H1 (cell line): ENCODE results near the gene ZNF697. TPM values are rescaled to one million over a fixed set of nuclear protein-coding genes. Genes with fewer than 3 reads are reported as not detected.

ENCODE experiments used
- CTCF ChIA-PET: fragments of 300-600 bp; sonication (Branson Sonifier 250); formaldehyde crosslinking; loops from one replicate; lab custom pipeline; 2021; ENCODE audit not compliant: partially characterized antibody; lab: Charles Lee
- POLR2A ChIA-PET: fragments of 300-600 bp; sonication (Branson Sonifier 250); formaldehyde crosslinking; loops from one replicate; lab custom pipeline; 2021; ENCODE audit warnings: inconsistent platforms; ENCODE audit not compliant: partially characterized antibody; lab: Charles Lee
- DNase-seq, 2 experiments: peaks; one replicate each; pipeline versions ENCODE4 v3.0.0 to v3.0.0-alpha.2; 2010 to 2022; ENCODE audit warnings: low spot score in 2 of 2, low read depth in 1 of 2, mixed read lengths in 1 of 2
- FAIRE-seq: peaks from 2 replicates; lab custom pipeline; 2011; peaks lifted over from hg19 to GRCh38; lab: Jason Lieb, UNC
- H2AFZ ChIP-seq: 2 replicates; pipeline ENCODE4 v1.8.1; 2012; ENCODE audit warnings: low read length, inconsistent platforms
- H2AK5ac ChIP-seq: 2 replicates; pipeline ENCODE4 v1.6.1; 2013; ENCODE audit warnings: low read depth, low read length
- H2BK120ac ChIP-seq: replicated peaks from 2 replicates; pipeline ENCODE3; 2013; ENCODE audit warnings: low read depth, low read length, inconsistent platforms
- H2BK12ac ChIP-seq: 2 replicates; pipeline ENCODE4 v1.6.1; 2013; ENCODE audit warnings: low read depth, low read length
- H2BK15ac ChIP-seq: 2 replicates; pipeline ENCODE4 v1.6.1; 2013; ENCODE audit warnings: low read length
- H2BK20ac ChIP-seq: 2 replicates; pipeline ENCODE4 v1.6.1; 2013; ENCODE audit warnings: low read length
- H2BK5ac ChIP-seq: 2 replicates; pipeline ENCODE4 v1.6.1; 2013; ENCODE audit warnings: low read depth, low read length
- H3K14ac ChIP-seq: 2 replicates; pipeline ENCODE4 v1.6.1; 2013; ENCODE audit warnings: inconsistent platforms; ENCODE audit not compliant: insufficient read length
- H3K18ac ChIP-seq: 2 replicates; pipeline ENCODE4 v1.6.1; 2013; ENCODE audit warnings: low read length; ENCODE audit errors: extremely low read depth
- H3K23ac ChIP-seq: 2 replicates; pipeline ENCODE4 v1.6.1; 2013; ENCODE audit warnings: inconsistent platforms; ENCODE audit not compliant: insufficient read length
- H3K23me2 ChIP-seq: 2 replicates; pipeline ENCODE4 v1.6.1; 2013; ENCODE audit warnings: low read depth, low read length
- H3K27ac ChIP-seq: 2 replicates; pipeline ENCODE4 v1.6.1; 2011; ENCODE audit warnings: low read depth, low read length, inconsistent platforms
- H3K27me3 ChIP-seq, 4 experiments: replicated peaks in 1 of 4; 1 replicate in 1 of 4; 2 replicates in 3 of 4; pipeline versions ENCODE4 v1.6.1 to v1.8.1; 2011 to 2013; ENCODE audit warnings: low read length in 3 of 4, mild to moderate bottlenecking in 3 of 4, inconsistent platforms in 2 of 4, mixed read lengths in 2 of 4, moderate library complexity in 1 of 4; ENCODE audit not compliant: control insufficient read depth in 3 of 4, insufficient read depth in 3 of 4; ENCODE audit errors: extremely low read depth in 1 of 4
- H3K36me3 ChIP-seq, 4 experiments: 2 replicates each; pipeline versions ENCODE4 v1.6.1 to v1.8.1; 2011 to 2013; ENCODE audit warnings: mild to moderate bottlenecking in 4 of 4, low read length in 3 of 4, moderate library complexity in 2 of 4, control low read depth in 1 of 4, inconsistent platforms in 1 of 4; ENCODE audit not compliant: insufficient read depth in 4 of 4, control insufficient read depth in 2 of 4
- H3K4ac ChIP-seq: replicated peaks from 2 replicates; pipeline ENCODE3; 2013; ENCODE audit warnings: low read length, low read depth, mixed read lengths, inconsistent platforms; ENCODE audit not compliant: insufficient read length
- H3K4me1 ChIP-seq, 4 experiments: replicated peaks in 1 of 4; 1 replicate in 1 of 4; 2 replicates in 3 of 4; pipeline versions ENCODE4 v1.6.1 to v1.8.1; 2011 to 2013; ENCODE audit warnings: low read length in 3 of 4, inconsistent platforms in 2 of 4, mixed read lengths in 1 of 4; ENCODE audit not compliant: insufficient read depth in 4 of 4, control insufficient read depth in 3 of 4
- H3K4me2 ChIP-seq, 2 experiments: 2 replicates each; pipeline versions ENCODE4 v1.6.1 to v1.8.1; 2011 to 2013; ENCODE audit warnings: low read depth in 2 of 2, low read length in 2 of 2, control low read depth in 1 of 2, inconsistent platforms in 1 of 2, mild to moderate bottlenecking in 1 of 2; ENCODE audit not compliant: insufficient read depth in 1 of 2
- H3K4me3 ChIP-seq, 4 experiments: fragments of 200-600, 300-600 bp in 1 of 4; sonication (generic), shearing (Covaris generic), sonication (Bioruptor Twin) in 1 of 4; 2 replicates each; pipeline versions ENCODE4 v1.5.1 to v1.8.1; 2011 to 2016; ENCODE audit warnings: low read length in 4 of 4, low read depth in 3 of 4, control low read depth in 2 of 4, inconsistent platforms in 2 of 4, mild to moderate bottlenecking in 2 of 4, mixed read lengths in 1 of 4, moderate library complexity in 1 of 4; ENCODE audit not compliant: insufficient read depth in 2 of 4; ENCODE audit errors: extremely low read depth in 1 of 4
- H3K56ac ChIP-seq: replicated peaks from 2 replicates; pipeline ENCODE3; 2013; ENCODE audit warnings: low read depth, mild to moderate bottlenecking, mixed read lengths, low read length, inconsistent platforms; ENCODE audit not compliant: insufficient read length
- H3K79me1 ChIP-seq: 2 replicates; pipeline ENCODE4 v1.6.1; 2013; ENCODE audit warnings: low read depth, low read length, control low read depth
- H3K79me2 ChIP-seq, 2 experiments: 2 replicates each; pipeline versions ENCODE4 v1.6.1 to v1.8.1; 2012 to 2013; ENCODE audit warnings: low read length in 2 of 2, mild to moderate bottlenecking in 2 of 2, inconsistent platforms in 1 of 2; ENCODE audit not compliant: insufficient read depth in 2 of 2, control insufficient read depth in 1 of 2
- H3K9ac ChIP-seq, 4 experiments: replicated peaks in 1 of 4; 1 replicate in 1 of 4; 2 replicates in 3 of 4; pipeline versions ENCODE4 v1.6.1 to v1.8.1; 2011 to 2013; ENCODE audit warnings: low read depth in 3 of 4, low read length in 3 of 4, control low read depth in 2 of 4, mild to moderate bottlenecking in 2 of 4, moderate library complexity in 2 of 4, inconsistent platforms in 1 of 4; ENCODE audit errors: extremely low read depth in 1 of 4
- H3K9me3 ChIP-seq, 2 experiments: 2 replicates each; pipeline versions ENCODE4 v1.6.1 to v1.8.1; 2012 to 2013; ENCODE audit warnings: mild to moderate bottlenecking in 2 of 2, moderate library complexity in 2 of 2, control low read depth in 1 of 2, inconsistent platforms in 1 of 2, low read depth in 1 of 2, low read length in 1 of 2, mixed read lengths in 1 of 2; ENCODE audit not compliant: insufficient read depth in 2 of 2
- H4K20me1 ChIP-seq, 2 experiments: replicated peaks in 1 of 2; 2 replicates each; pipeline versions ENCODE3 to v1.8.1; 2011 to 2013; ENCODE audit warnings: inconsistent platforms in 2 of 2, low read length in 2 of 2, mild to moderate bottlenecking in 1 of 2; ENCODE audit not compliant: insufficient read depth in 2 of 2, control insufficient read depth in 1 of 2
- H4K5ac ChIP-seq: 2 replicates; pipeline ENCODE4 v1.6.1; 2013; ENCODE audit warnings: low read length, low read depth, mixed read lengths, inconsistent platforms; ENCODE audit not compliant: insufficient read length
- H4K8ac ChIP-seq: 2 replicates; pipeline ENCODE4 v1.8.0; 2013; ENCODE audit warnings: mild to moderate bottlenecking, moderate library complexity, low read length, inconsistent platforms; ENCODE audit not compliant: insufficient read depth; ENCODE audit errors: extremely low read depth
- H4K91ac ChIP-seq: replicated peaks from 2 replicates; pipeline ENCODE3; 2013; ENCODE audit warnings: low read length, mixed read lengths, inconsistent platforms; ENCODE audit not compliant: insufficient read length
- EGR1 ChIP-seq: IDR thresholded peaks from 2 replicates; pipeline ENCODE4 v1.6.1; 2011; ENCODE audit warnings: low read depth, low read length, borderline replicate concordance
- EZH2 ChIP-seq: fragments of 200-600 bp; sonication (generic); IDR thresholded peaks from 2 replicates; pipeline ENCODE4 v1.7.1; 2012; ENCODE audit warnings: low read depth, mild to moderate bottlenecking, moderate library complexity, low read length, inconsistent platforms; ENCODE audit not compliant: severe bottlenecking
- GTF2F1 ChIP-seq: IDR thresholded peaks from 2 replicates; pipeline ENCODE4 v1.6.1; 2012; ENCODE audit warnings: low read depth, low read length, improper control_type of control experiment, borderline replicate concordance
- JUN ChIP-seq: IDR thresholded peaks from 2 replicates; pipeline ENCODE4 v1.6.1; 2011; ENCODE audit warnings: low read depth, mild to moderate bottlenecking, improper control_type of control experiment, low read length
- RAD21 ChIP-seq, 2 experiments: IDR thresholded peaks in 1 of 2; conservative IDR thresholded peaks in 1 of 2; 2 replicates each; pipeline ENCODE4 v1.6.1; 2011; ENCODE audit warnings: low read depth in 2 of 2, low read length in 2 of 2, improper control_type of control experiment in 1 of 2, inconsistent platforms in 1 of 2, mild to moderate bottlenecking in 1 of 2, moderate library complexity in 1 of 2
- RBBP5 ChIP-seq: IDR thresholded peaks from 2 replicates; pipeline ENCODE4 v1.7.1; 2012; ENCODE audit warnings: low read depth, mild to moderate bottlenecking, inconsistent platforms, low read length, moderate library complexity, borderline replicate concordance
- SP2 ChIP-seq: IDR thresholded peaks from 2 replicates; pipeline ENCODE4 v1.6.1; 2012; ENCODE audit warnings: mild to moderate bottlenecking, low read length, inconsistent platforms
- SRF ChIP-seq: IDR thresholded peaks from 2 replicates; pipeline ENCODE4 v1.6.1; 2011; ENCODE audit warnings: mild to moderate bottlenecking, low read depth, low read length, moderate library complexity
- TAF1 ChIP-seq: IDR thresholded peaks from 2 replicates; pipeline ENCODE4 v1.6.1; 2011; ENCODE audit warnings: mild to moderate bottlenecking, low read depth, low read length
- TBP ChIP-seq: IDR thresholded peaks from 2 replicates; pipeline ENCODE4 v1.6.1; 2011; ENCODE audit warnings: low read depth, low read length, improper control_type of control experiment
- TCF12 ChIP-seq: IDR thresholded peaks from 2 replicates; pipeline ENCODE4 v1.6.1; 2011; ENCODE audit warnings: low read depth, mild to moderate bottlenecking, low read length
- TEAD4 ChIP-seq: IDR thresholded peaks from 2 replicates; pipeline ENCODE4 v1.6.1; 2012; ENCODE audit warnings: low read depth, low read length, inconsistent platforms, mixed read lengths
- USF2 ChIP-seq: IDR thresholded peaks from 2 replicates; pipeline ENCODE4 v1.6.1; 2011; ENCODE audit warnings: low read length, improper control_type of control experiment
- WGBS, 2 experiments: shearing (Covaris generic) in 1 of 2; methylation state at CpG; one replicate each; pipeline versions ENCODE4 v1.1.6 to v1.1.7; 2013 to 2015; ENCODE audit warnings: low lambda C conversion rate in 2 of 2, mixed read lengths in 2 of 2, inconsistent platforms in 1 of 2, low coverage in 1 of 2, missing lambda C conversion rate in 1 of 2; ENCODE audit not compliant: insufficient replicate concordance in 2 of 2, insufficient coverage in 1 of 2, insufficient read length in 1 of 2; ENCODE audit errors: extremely low coverage in 1 of 2, missing lambda C conversion rate in 1 of 2; 5-methylcytosine and 5-hydroxymethylcytosine counted together
- polyA plus RNA-seq, 7 experiments: library from polyadenylated mRNA; depleted of rRNA in 3 of 7; stranded (reverse) in 5 of 7; unstranded in 2 of 7; fragments of >200 nt in 5 of 7; fragments of 200-250 nt in 2 of 7; gene quantifications; 1 replicate in 5 of 7; 2 replicates in 1 of 7; 4 replicates in 1 of 7; pipeline versions ENCODE4 v1.2.1 to v1.2.3, GENCODE V29; 2011 to 2013; ENCODE audit warnings: missing spikeins in 2 of 7, mixed read lengths in 2 of 7
- total RNA-seq: library from RNA; stranded (reverse); fragmentation: NEBNext Ultra II Directional; extraction: Animal tissue kit (Norgen Biotek cat#: 25700); gene quantifications from 2 replicates; pipeline ENCODE4 v1.2.1, GENCODE V29; 2021

ZNF697 gene
- total and polyA plus RNA-seq, 2 of the 8 experiments (the other 6 are each of a cell fraction or from before 2014, with no cell fraction given), result 5.6 to 18.3 TPM

- Histone ChIP-seq H4K5ac (no peak overlapping the region), H4K91ac (no peak overlapping the region), H3K23ac (no peak overlapping the region), H2BK15ac (no peak overlapping the region), H2BK12ac (no peak overlapping the region), H3K4me2 (no peak overlapping the region), H2BK5ac (no peak overlapping the region), H3K23me2 (no peaks in the 10 kb centered on the region), H3K9ac (no peak overlapping the region), H4K8ac (no peak overlapping the region), H3K36me3 (peaks cover 0 to 17% (median 9%) of the 10 kb centered on the region in 4 experiments; a peak in 6 of 8 replicates), H3K18ac (no peak overlapping the region), H3K79me1 (peaks cover 11% of the 10 kb centered on the region), H2BK120ac (no peak overlapping the region), H3K9me3 (no peaks in the 10 kb centered on the region; a peak in 1 of 4 replicates), H3K4me1 (peaks cover 0 to 11% (median 1%) of the 10 kb centered on the region in 4 experiments; a peak in 3 of 7 replicates), H3K27me3 (no peaks in the 10 kb centered on the region), H3K4me3 (no peak overlapping the region), H3K14ac (no peak overlapping the region), H3K27ac (no peak overlapping the region), H2AFZ (no peak overlapping the region), H3K4ac (no peak overlapping the region), H4K20me1 (peaks cover 3 to 7% of the 10 kb centered on the region in 2 experiments), H2AK5ac (no peak overlapping the region), H2BK20ac (no peak overlapping the region), H3K79me2 (peaks cover 0 to 17% of the 10 kb centered on the region in 2 experiments; a peak in 2 of 4 replicates), H3K56ac (no peak overlapping the region)
- FAIRE-seq, result no peak
- CTCF ChIA-PET, result interaction anchor here (5.9 to 29.8 kb wide), 3 partner anchors 12 to 27 kb away, joined by 19 to 786 read pairs (median 47); partner anchors contain the start of gene ZNF697
- POLR2A ChIA-PET, result interaction anchor here (6.2 kb wide), 1 partner anchor 20 kb away, joined by 49 read pairs; the partner anchor contains the start of gene ZNF697
- DNase-seq, result no peak
- WGBS, 2 experiments, result 85% methylated on average over 3 of the region's 3 CpGs; no CpG with 5 or more reads in 1 of the 2 experiments
- no peak for TF ChIP-seq USF2
- no peak for TF ChIP-seq TAF1
- TF ChIP-seq SP2, result no peak
- no peak for TF ChIP-seq EGR1
- no peak for TF ChIP-seq RAD21 (IDR thresholded peaks at IDR 0.05 in 1 of 2, conservative IDR thresholded peaks at IDR 0.05 in 1 of 2; ENCODE audit: low read depth in 2 of 2, low read length in 2 of 2)
- TF ChIP-seq TEAD4, result no peak
- TF ChIP-seq GTF2F1, result no peak
- no peak for TF ChIP-seq RBBP5
- no peak for TF ChIP-seq JUN
- TF ChIP-seq TCF12, result no peak
- no peak for TF ChIP-seq TBP
- no peak for TF ChIP-seq SRF
- TF ChIP-seq EZH2, result no peak
These were observed 21.2 kb downstream of the ZNF697 start for GRCh38 chr1:119626841-119627240.
